ENCODE measurements around the gene TYMS. TPM values are rescaled to one million over a fixed set of nuclear protein-coding genes. Genes with fewer than 3 reads are reported as not detected.

TYMS gene
- total and polyA plus RNA-seq, 9 of the 15 experiments (the other 6 are each of a cell fraction or from before 2014, with no cell fraction given), result 69.1 to 409 (median 175) TPM

DNA sequence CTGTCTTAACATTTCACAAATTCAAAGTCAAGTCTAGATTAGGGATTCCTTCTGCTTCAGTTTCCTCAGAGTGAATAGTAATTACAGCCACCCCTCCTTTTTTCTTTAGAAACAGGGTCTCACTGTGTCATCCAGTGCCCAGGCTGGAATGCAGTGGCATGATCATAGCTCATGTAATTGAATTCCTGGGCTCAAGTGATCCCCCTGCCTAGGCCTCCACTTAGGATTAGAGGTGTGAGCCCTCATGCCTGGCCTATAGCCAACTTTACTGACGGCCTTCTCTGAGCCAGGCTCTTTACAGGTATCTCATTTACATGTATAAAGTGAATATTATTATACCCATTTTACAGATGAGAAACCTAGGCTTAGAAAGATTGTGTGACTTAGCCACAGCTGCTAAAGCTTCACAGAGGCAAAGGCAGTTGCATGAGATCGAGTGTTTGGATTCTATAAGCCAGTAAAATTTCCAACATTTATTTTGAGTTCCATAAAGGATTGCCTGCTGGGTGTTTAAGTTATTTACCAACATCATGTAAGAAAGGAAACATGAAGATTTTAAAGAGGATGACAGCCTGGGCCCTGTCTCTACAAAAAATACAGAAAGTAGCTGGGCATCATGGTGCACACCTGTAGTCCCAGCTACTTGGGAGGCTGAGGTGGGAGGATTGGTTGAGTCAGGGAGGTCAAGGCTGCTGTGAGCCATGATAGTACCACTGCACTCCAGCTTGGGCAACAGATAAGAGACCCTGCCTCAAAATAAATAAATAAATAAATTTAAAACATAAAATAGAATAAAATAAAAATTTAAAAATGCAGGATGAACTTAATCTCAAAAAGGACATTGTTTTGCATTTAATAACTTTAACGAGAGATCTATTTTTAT lies 53.2 kb downstream of the TYMS start:
- FAIRE-seq (no peak), ATAC-seq (no peak), DNase-seq (ENCODE audit: extremely low read depth in 1 of 4, low spot score in 3 of 4) (peak in 1 of 4 experiments; percentile 51)
- 16% methylated on average over 3 of the region's 3 CpGs for WGBS (ENCODE audit: insufficient coverage, low coverage, missing lambda C conversion rate)
- Histone ChIP-seq H3K27me3 (ENCODE audit: control insufficient read depth in 2 of 2, insufficient read depth in 2 of 2, low read length in 2 of 2) (no peaks in the 10 kb centered on the region), H4K20me1 (replicated peaks; ENCODE audit: control insufficient read depth, insufficient read depth, low read length) (no peaks in the 10 kb centered on the region), H3K27ac (ENCODE audit: extremely low read depth, low read depth, low read length) (peak overlapping the region; percentile 88), H3K9ac (ENCODE audit: insufficient read depth in 1 of 2, low read depth in 2 of 2, low read length in 2 of 2) (peak overlapping the region in 1 of 2 experiments; percentile 97; a peak in 2 of 4 replicates), H3K4me3 (peak overlapping the region; percentile 63), H2AFZ (ENCODE audit: low read depth, low read length) (0 out of 2 replicates have a peak overlapping the region, but pooled peaks have one; percentile 77), H3K9me3 (replicated peaks; ENCODE audit: control insufficient read depth, insufficient read depth, low read depth, low read length) (no peaks in the 10 kb centered on the region), H3K79me2 (ENCODE audit: control insufficient read depth, insufficient read depth, low read length) (peaks cover 57% of the 10 kb centered on the region), H3K4me2 (ENCODE audit: insufficient read depth, low read length) (peak overlapping the region; percentile 98), H3K9me1 (ENCODE audit: control insufficient read depth, insufficient read depth, low read length) (no peaks in the 10 kb centered on the region), H3K36me3 (ENCODE audit: control insufficient read depth, insufficient read depth, low read length) (peaks cover 38% of the 10 kb centered on the region), H3K4me1 (replicated peaks in 1 of 2; ENCODE audit: control insufficient read depth in 2 of 2, insufficient read depth in 2 of 2, low read length in 2 of 2) (peaks cover 7 to 10% of the 10 kb centered on the region in 2 experiments; a peak in 3 of 5 replicates)
- no TSS peak for BruUV-seq (replicated peaks)
- intact Hi-C loops (cut with micrococcal nuclease) (no loop called here), in situ Hi-C loops (cut with MboI) (no loop called here)
- CTCF ChIA-PET (ENCODE audit: low intra/inter-chr PET ratio), result no interaction called here
- POLR2A ChIA-PET, result interaction anchor here (0.7 to 2.1 kb wide), 8 partner anchors 9 to 131 kb away, joined by 3 to 10 read pairs (median 5); partner anchors contain the start of gene TYMS
- TF ChIP-seq PML (IDR thresholded peaks at IDR 0.05; ENCODE audit: low read length) (0 out of 2 replicates have a peak, but pooled peaks have one; percentile 36), CBFA2T2 (conservative IDR thresholded peaks at IDR 0.05) (peak; percentile 57), RBBP5 (IDR thresholded peaks at IDR 0.05; ENCODE audit: borderline replicate concordance, insufficient read depth, low read length, poor library complexity, severe bottlenecking) (peak; percentile 7), ARID1B (IDR thresholded peaks at IDR 0.05) (peak; percentile 41; the same call in 1 of the 2 replicates), HIVEP1 (CRISPR knock-in tag; IDR thresholded peaks at IDR 0.05) (no peak), SIRT6 (IDR thresholded peaks at IDR 0.05; ENCODE audit: low read depth, low read length) (no peak), MTA3 (IDR thresholded peaks at IDR 0.05; ENCODE audit: borderline replicate concordance) (0 out of 2 replicates have a peak, but pooled peaks have one; percentile 21), ZBTB7A (IDR thresholded peaks at IDR 0.05; ENCODE audit: borderline replicate concordance, control insufficient read depth, low read depth, low read length) (peak; percentile 48; the same call in 1 of the 2 replicates), STAT5A (IDR thresholded peaks at IDR 0.05; ENCODE audit: borderline replicate concordance, low read length) (no peak), PRPF4 (IDR thresholded peaks at IDR 0.05; ENCODE audit: insufficient read depth, low read depth, low read length, poor library complexity, severe bottlenecking) (no peak), SMARCB1 (IDR thresholded peaks at IDR 0.05; ENCODE audit: insufficient read length, low read depth) (no peak)
- TF ChIP-seq, protein P1, sequence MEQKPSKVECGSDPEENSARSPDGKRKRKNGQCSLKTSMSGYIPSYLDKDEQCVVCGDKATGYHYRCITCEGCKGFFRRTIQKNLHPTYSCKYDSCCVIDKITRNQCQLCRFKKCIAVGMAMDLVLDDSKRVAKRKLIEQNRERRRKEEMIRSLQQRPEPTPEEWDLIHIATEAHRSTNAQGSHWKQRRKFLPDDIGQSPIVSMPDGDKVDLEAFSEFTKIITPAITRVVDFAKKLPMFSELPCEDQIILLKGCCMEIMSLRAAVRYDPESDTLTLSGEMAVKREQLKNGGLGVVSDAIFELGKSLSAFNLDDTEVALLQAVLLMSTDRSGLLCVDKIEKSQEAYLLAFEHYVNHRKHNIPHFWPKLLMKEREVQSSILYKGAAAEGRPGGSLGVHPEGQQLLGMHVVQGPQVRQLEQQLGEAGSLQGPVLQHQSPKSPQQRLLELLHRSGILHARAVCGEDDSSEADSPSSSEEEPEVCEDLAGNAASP (IDR thresholded peaks at IDR 0.05), result no peak
- TF ChIP-seq, protein P2, sequence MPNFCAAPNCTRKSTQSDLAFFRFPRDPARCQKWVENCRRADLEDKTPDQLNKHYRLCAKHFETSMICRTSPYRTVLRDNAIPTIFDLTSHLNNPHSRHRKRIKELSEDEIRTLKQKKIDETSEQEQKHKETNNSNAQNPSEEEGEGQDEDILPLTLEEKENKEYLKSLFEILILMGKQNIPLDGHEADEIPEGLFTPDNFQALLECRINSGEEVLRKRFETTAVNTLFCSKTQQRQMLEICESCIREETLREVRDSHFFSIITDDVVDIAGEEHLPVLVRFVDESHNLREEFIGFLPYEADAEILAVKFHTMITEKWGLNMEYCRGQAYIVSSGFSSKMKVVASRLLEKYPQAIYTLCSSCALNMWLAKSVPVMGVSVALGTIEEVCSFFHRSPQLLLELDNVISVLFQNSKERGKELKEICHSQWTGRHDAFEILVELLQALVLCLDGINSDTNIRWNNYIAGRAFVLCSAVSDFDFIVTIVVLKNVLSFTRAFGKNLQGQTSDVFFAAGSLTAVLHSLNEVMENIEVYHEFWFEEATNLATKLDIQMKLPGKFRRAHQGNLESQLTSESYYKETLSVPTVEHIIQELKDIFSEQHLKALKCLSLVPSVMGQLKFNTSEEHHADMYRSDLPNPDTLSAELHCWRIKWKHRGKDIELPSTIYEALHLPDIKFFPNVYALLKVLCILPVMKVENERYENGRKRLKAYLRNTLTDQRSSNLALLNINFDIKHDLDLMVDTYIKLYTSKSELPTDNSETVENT (CRISPR knock-in tag; IDR thresholded peaks at IDR 0.05), result no peak
- TF ChIP-seq, protein P3, sequence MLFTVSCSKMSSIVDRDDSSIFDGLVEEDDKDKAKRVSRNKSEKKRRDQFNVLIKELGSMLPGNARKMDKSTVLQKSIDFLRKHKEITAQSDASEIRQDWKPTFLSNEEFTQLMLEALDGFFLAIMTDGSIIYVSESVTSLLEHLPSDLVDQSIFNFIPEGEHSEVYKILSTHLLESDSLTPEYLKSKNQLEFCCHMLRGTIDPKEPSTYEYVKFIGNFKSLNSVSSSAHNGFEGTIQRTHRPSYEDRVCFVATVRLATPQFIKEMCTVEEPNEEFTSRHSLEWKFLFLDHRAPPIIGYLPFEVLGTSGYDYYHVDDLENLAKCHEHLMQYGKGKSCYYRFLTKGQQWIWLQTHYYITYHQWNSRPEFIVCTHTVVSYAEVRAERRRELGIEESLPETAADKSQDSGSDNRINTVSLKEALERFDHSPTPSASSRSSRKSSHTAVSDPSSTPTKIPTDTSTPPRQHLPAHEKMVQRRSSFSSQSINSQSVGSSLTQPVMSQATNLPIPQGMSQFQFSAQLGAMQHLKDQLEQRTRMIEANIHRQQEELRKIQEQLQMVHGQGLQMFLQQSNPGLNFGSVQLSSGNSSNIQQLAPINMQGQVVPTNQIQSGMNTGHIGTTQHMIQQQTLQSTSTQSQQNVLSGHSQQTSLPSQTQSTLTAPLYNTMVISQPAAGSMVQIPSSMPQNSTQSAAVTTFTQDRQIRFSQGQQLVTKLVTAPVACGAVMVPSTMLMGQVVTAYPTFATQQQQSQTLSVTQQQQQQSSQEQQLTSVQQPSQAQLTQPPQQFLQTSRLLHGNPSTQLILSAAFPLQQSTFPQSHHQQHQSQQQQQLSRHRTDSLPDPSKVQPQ (CRISPR knock-in tag; IDR thresholded peaks at IDR 0.05; ENCODE audit: borderline replicate concordance), result no peak
